ENCODE results near the gene SLC9A7.

- no peak for TF ChIP-seq CTCF (IDR thresholded peaks at IDR 0.05; ENCODE audit: low read depth, low read length)
- no peak for TF ChIP-seq MAX (IDR thresholded peaks at IDR 0.05; ENCODE audit: low read depth, low read length)
- TF ChIP-seq POLR2A (IDR thresholded peaks at IDR 0.05; ENCODE audit: extremely low read depth, insufficient read length), result no peak
These were observed 88.6 kb downstream of the SLC9A7 start for GRCh38 chrX:46670316-46670715.

Measured in NB4 (cell line).